ENCODE measurements around the gene MKRN1. TPM values are rescaled to one million over a fixed set of nuclear protein-coding genes. Genes with fewer than 3 reads are reported as not detected.

MKRN1 gene
- total RNA-seq, 4 donors from 2014 or later, result 143 to 288 (median 187) TPM

DNA sequence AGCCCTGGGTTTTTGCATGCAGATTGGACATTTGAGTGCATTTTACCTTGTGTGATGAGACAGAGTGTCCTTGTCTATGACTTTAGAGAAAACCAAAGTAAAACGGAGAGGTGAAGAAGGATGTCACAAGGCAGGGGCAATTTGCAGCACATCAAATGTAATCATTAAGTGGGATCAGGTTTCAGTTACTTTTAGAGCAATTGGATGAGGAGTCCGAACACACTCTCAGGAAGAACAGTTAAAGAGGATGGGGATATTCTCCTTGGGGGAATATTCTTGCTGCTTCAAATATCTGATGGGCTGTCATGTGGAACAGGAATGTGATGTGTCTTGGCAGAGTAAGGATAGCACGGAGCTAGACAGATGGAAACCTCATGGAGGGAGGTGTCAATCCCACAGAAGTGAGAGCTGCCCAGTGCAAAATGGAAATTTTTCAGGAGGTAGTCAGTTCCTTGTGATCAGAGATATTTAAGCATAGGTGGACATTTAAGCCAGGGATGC is 74.7 kb downstream of the MKRN1 start:
- peaks cover 0 to 16% (median 4%) of the 10 kb centered on the region in 4 donors for H3K4me1 ChIP-seq
- TF ChIP-seq POLR2AphosphoS5 (IDR thresholded peaks at IDR 0.05), result no peak
- no peak for TF ChIP-seq POLR2A (IDR thresholded peaks at IDR 0.05)
- no peak for TF ChIP-seq EP300 (IDR thresholded peaks at IDR 0.05; ENCODE audit: low read depth)
- TF ChIP-seq, protein P1, sequence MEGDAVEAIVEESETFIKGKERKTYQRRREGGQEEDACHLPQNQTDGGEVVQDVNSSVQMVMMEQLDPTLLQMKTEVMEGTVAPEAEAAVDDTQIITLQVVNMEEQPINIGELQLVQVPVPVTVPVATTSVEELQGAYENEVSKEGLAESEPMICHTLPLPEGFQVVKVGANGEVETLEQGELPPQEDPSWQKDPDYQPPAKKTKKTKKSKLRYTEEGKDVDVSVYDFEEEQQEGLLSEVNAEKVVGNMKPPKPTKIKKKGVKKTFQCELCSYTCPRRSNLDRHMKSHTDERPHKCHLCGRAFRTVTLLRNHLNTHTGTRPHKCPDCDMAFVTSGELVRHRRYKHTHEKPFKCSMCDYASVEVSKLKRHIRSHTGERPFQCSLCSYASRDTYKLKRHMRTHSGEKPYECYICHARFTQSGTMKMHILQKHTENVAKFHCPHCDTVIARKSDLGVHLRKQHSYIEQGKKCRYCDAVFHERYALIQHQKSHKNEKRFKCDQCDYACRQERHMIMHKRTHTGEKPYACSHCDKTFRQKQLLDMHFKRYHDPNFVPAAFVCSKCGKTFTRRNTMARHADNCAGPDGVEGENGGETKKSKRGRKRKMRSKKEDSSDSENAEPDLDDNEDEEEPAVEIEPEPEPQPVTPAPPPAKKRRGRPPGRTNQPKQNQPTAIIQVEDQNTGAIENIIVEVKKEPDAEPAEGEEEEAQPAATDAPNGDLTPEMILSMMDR (IDR thresholded peaks at IDR 0.05), result no peak
- DNase-seq, result no peak
- H3K27ac ChIP-seq, result peak overlapping the region; percentile 61 to 85 (median 68)
- H3K27me3 ChIP-seq, result peaks cover 9% of the 10 kb centered on the region
- intact Hi-C loops (cut with DNase I; ENCODE audit: low total_unique reads), result no loop called here
- H3K9me3 ChIP-seq, result no peaks in the 10 kb centered on the region
- WGBS, 2 donors (ENCODE audit: low coverage in 1 of 2), result 44 to 63% methylated on average over 3 of the region's 3 CpGs
- H3K4me3 ChIP-seq, result peak overlapping the region in 3 of 4 donors; percentile 37 to 68 (median 40)
- in situ Hi-C loops (cut with MboI; ENCODE audit: low pct_ligation_motif_present in 1 of 4, low pct_unique_long_range_greater_than_20kb in 1 of 4, low sequenced_read_pairs in 3 of 4), result no loop called here
- no peaks in the 10 kb centered on the region for H3K36me3 ChIP-seq

DNA sequence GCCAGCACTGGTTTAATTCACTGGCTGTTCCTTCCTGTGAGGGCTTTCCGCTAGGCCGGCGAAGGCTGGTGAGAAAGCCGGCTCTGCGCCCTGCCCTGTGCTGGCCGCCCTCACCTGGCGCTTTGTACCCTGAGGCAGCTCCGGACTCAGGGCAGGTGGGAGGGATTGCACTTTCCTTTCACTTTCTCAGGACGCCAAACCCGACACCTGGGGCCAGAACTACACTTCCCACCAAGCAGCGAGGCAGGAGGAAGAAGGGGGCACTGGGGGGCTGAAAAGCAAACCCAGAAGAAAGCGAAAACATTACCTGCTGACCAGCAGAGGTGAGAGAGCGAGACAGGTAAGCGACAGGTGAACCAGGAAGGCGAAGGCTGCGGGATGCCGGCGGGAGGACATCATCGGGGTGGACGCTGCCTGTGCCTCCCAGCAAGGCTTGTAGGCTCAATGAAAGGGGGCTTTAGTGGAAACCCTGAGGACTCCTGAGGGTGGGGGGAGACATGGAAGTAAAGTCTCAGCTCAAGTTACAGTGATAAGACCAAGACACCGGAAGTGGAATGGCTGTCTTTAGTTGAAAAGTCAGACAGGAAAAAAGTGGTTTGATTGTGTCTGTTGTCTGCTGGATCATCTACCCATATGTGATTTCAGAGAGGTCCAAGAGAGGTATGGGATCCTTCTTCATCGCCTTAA is 75.3 kb downstream of the MKRN1 start, which contains the start of gene RAB19:
Gene RAB19, plus strand, starts transcription at position 181 of the 687 bp plus-strand sequence. CDS start 3,589 bp downstream, outside the sequence.
- H3K27ac ChIP-seq, result peak within 1 kb of the TSS; percentile 61 to 85 (median 68)
- peaks cover 0 to 16% (median 4%) of the 10 kb centered on the region in 4 donors for H3K4me1 ChIP-seq
- DNase-seq, result peak; percentile 75
- H3K4me3 ChIP-seq, result peak within 1 kb of the TSS in 3 of 4 donors; percentile 37 to 68 (median 40)
- peaks cover 9% of the 10 kb centered on the region for H3K27me3 ChIP-seq
- TF ChIP-seq POLR2A (IDR thresholded peaks at IDR 0.05) (peak; percentile 41), POLR2AphosphoS5 (IDR thresholded peaks at IDR 0.05) (peak in 2 of 3 donors; percentile 39 to 54), EP300 (IDR thresholded peaks at IDR 0.05; ENCODE audit: low read depth) (no peak)
- TF ChIP-seq, protein P1 (IDR thresholded peaks at IDR 0.05), result no peak
- in situ Hi-C loops (cut with MboI; ENCODE audit: low pct_ligation_motif_present in 1 of 4, low pct_unique_long_range_greater_than_20kb in 1 of 4, low sequenced_read_pairs in 3 of 4), result no loop called here
- intact Hi-C loops (cut with DNase I; ENCODE audit: low total_unique reads), result no loop called here
- no peaks in the 10 kb centered on the region for H3K9me3 ChIP-seq
- WGBS, 2 donors (ENCODE audit: low coverage in 1 of 2), result 12 to 18% methylated on average over 14 to 22 of the region's 22 CpGs
- no peaks in the 10 kb centered on the region for H3K36me3 ChIP-seq

Other genes with a start within 250 kb of the MKRN1 start
- 100 to 1,000 TPM in 1 of 4 donors, 10 to 100 TPM in 3; 34.8 to 132 (median 76.0) TPM for gene SLC37A3, start 81.0 kb downstream of the MKRN1 start, total RNA-seq
- gene RAB19, start 75.4 kb downstream of the MKRN1 start, total RNA-seq, result 10 to 100 TPM; 10.3 to 87.9 (median 18.9) TPM
- 10 to 100 TPM in 1 of 4 donors, 1 to 10 TPM in 3; 4.1 to 19.9 (median 7.1) TPM for gene DENND2A, start 161.3 kb upstream of the MKRN1 start, total RNA-seq
- 10 to 100 TPM; 31.6 to 43.8 (median 37.4) TPM for gene ADCK2, start 193.4 kb upstream of the MKRN1 start, total RNA-seq
- 100 to 1,000 TPM in 3 of 4 donors, 10 to 100 TPM in 1; 69.9 to 284 (median 230) TPM for gene NDUFB2, start 217.2 kb upstream of the MKRN1 start, total RNA-seq

All from transverse colon (tissue), 4 donors.